ENCODE measurements around the gene HS2ST1.

GRCh38 chr1:86970938-86971337, 56.5 kb downstream of the HS2ST1 start:
- no peak for TF ChIP-seq CTCF (IDR thresholded peaks at IDR 0.05)
- no peak for TF ChIP-seq EP300 (IDR thresholded peaks at IDR 0.05)
- TF ChIP-seq POLR2A (IDR thresholded peaks at IDR 0.05) = no peak

Data from ovary (tissue), 3 donors.